Ovary (tissue), 3 donors: ENCODE data around the gene CRKL.

Experiments used
- CTCF ChIP-seq, 3 donors: fragments of 450-650 bp in 2 of 3; fragments of 200-600 bp in 1 of 3; IDR thresholded peaks; one replicate each; pipeline versions ENCODE4 v1.5.1 to v1.8.0; 2016 to 2022; ENCODE audit warnings: antibody characterized with exemption in 3 of 3, mild to moderate bottlenecking in 1 of 3
- POLR2A ChIP-seq: fragments of 450-650 bp; IDR thresholded peaks from one replicate; pipeline ENCODE4 v1.6.1; 2017; ENCODE audit warnings: antibody characterized with exemption, mild to moderate bottlenecking, moderate library complexity
- donor health status: DM: no; HTN: no; CAD: no.

- TF ChIP-seq CTCF (IDR thresholded peaks at IDR 0.05) = no peak
- no peak for TF ChIP-seq POLR2A
Observed at GRCh38 chr22:20948450-20948849, 31.2 kb downstream of the CRKL start.
